WTC11 (cell line): ENCODE data around the gene STK24.

Experiments used
- ESRRA ChIP-seq: sonication (generic); formaldehyde crosslinking; IDR thresholded peaks from 2 replicates; pipeline ENCODE4 v1.8.1; 2022; ENCODE audit warnings: mild to moderate bottlenecking, missing genetic modification reagents, borderline replicate concordance
- KAT7 ChIP-seq: sonication (generic); formaldehyde crosslinking; IDR thresholded peaks from 2 replicates; pipeline ENCODE4 v1.8.1; 2023; ENCODE audit warnings: missing genetic modification reagents, mild to moderate bottlenecking, borderline replicate concordance
- TCF7 ChIP-seq: sonication (generic); formaldehyde crosslinking; IDR thresholded peaks from 2 replicates; pipeline ENCODE4 v1.8.0; 2022; ENCODE audit warnings: mild to moderate bottlenecking, low read depth, missing genetic modification reagents, moderate library complexity
- ZNF121 ChIP-seq: sonication (generic); formaldehyde crosslinking; IDR thresholded peaks from 2 replicates; pipeline ENCODE4 v1.8.0; 2023; ENCODE audit warnings: missing genetic modification reagents

- TF ChIP-seq ESRRA (CRISPR knock-in tag) (no peak), KAT7 (CRISPR knock-in tag) (no peak), ZNF121 (CRISPR knock-in tag) (no peak), TCF7 (no peak)
These were observed 70.6 kb downstream of the STK24 start for GRCh38 chr13:98506322-98506721.
